ENCODE results near the gene CTNNBIP1. TPM values are rescaled to one million over a fixed set of nuclear protein-coding genes. Genes with fewer than 3 reads are reported as not detected.
A peak's percentile ranks its signal among the peaks of the same experiment; 100 is the strongest.

The CTNNBIP1 gene
- total RNA-seq, 1 experiment from 2014 or later, result 44.4 TPM

- H4K8ac ChIP-seq (replicated peaks; ENCODE audit: insufficient read length, low read depth, low read length), result no peak overlapping the region
- Mint-ChIP-seq H3K4me1 (peaks cover 40 to 48% of the 10 kb centered on the region in 2 experiments), H3K27ac (peak overlapping the region; percentile 74 to 91 (median 90); a peak in 6 of 7 replicates), H3K36me3 (ENCODE audit: insufficient read depth in 1 of 3, low read depth in 3 of 3) (peaks cover 0 to 6% (median 0%) of the 10 kb centered on the region in 3 experiments; a peak in 2 of 7 replicates), H3K4me3 (peak overlapping the region in 1 of 2 experiments; percentile 45; a peak in 1 of 5 replicates), H3K27me3 (ENCODE audit: low read depth) (no peaks in the 10 kb centered on the region), H3K9me3 (no peaks in the 10 kb centered on the region)
- no peaks in the 10 kb centered on the region for H3K9me3 ChIP-seq (ENCODE audit: control insufficient read depth, low read depth, low read length)
- no peak overlapping the region for H3K4me2 ChIP-seq (ENCODE audit: insufficient read depth, insufficient read length, low read length)
- no CpG with 5 or more reads among the region's 8 CpGs for WGBS (ENCODE audit: extremely low coverage, insufficient read length, low lambda C conversion rate)
- TF ChIP-seq CTCF (conservative IDR thresholded peaks at IDR 0.05), result no peak
- peaks cover 9% of the 10 kb centered on the region; the same call in 1 of the 2 replicates for H3K4me1 ChIP-seq (ENCODE audit: insufficient read depth, low read length)
- no peak overlapping the region for H4K91ac ChIP-seq (ENCODE audit: insufficient read length, low read depth, low read length)
- no peak overlapping the region for H3K4ac ChIP-seq (ENCODE audit: low read depth, low read length)
- no peaks in the 10 kb centered on the region for H3K23me2 ChIP-seq (ENCODE audit: insufficient read length, low read depth, low read length, poor library complexity, severe bottlenecking)
- no peaks in the 10 kb centered on the region for H3K27me3 ChIP-seq (ENCODE audit: insufficient read depth, low read length)
- H2AFZ ChIP-seq (ENCODE audit: low read length), result no peak overlapping the region
- H3K27ac ChIP-seq (ENCODE audit: insufficient read length, low read depth, low read length), result no peak overlapping the region
- no peak overlapping the region for H2AK5ac ChIP-seq (ENCODE audit: insufficient read length, low read length)
- H3K14ac ChIP-seq (ENCODE audit: insufficient read depth, low read length), result no peak overlapping the region
- H3K79me2 ChIP-seq (ENCODE audit: insufficient read depth, low read length), result no peaks in the 10 kb centered on the region
- H2BK20ac ChIP-seq (ENCODE audit: low read depth, low read length, poor library complexity, severe bottlenecking), result no peak overlapping the region
- H3T11ph ChIP-seq (ENCODE audit: low read length), result no peak overlapping the region
- DNase-seq, result no peak
- no peak overlapping the region for H3K56ac ChIP-seq (ENCODE audit: insufficient read length, low read depth, low read length)
- H4K5ac ChIP-seq (ENCODE audit: insufficient read length, low read depth, low read length), result no peak overlapping the region
- no peak overlapping the region for H3K18ac ChIP-seq (ENCODE audit: insufficient read length, low read depth, low read length)
- H2BK120ac ChIP-seq (ENCODE audit: low read depth, low read length, poor library complexity, severe bottlenecking), result no peak overlapping the region
- no peak overlapping the region for H3K9ac ChIP-seq (ENCODE audit: extremely low read depth, insufficient read length, low read length)
- H2BK15ac ChIP-seq (ENCODE audit: low read depth, low read length), result no peak overlapping the region
- H3K23ac ChIP-seq (ENCODE audit: insufficient read length, low read depth, low read length), result no peak overlapping the region
- no peaks in the 10 kb centered on the region for H4K20me1 ChIP-seq (ENCODE audit: control insufficient read depth, insufficient read depth, insufficient read length)
- no peak overlapping the region for H2BK12ac ChIP-seq (ENCODE audit: insufficient read length, low read depth, low read length)
- no peak overlapping the region for H2BK5ac ChIP-seq (ENCODE audit: insufficient read length, low read length)
- no peaks in the 10 kb centered on the region for H3K79me1 ChIP-seq (ENCODE audit: insufficient read depth, low read depth, low read length, poor library complexity, severe bottlenecking)
Observed at GRCh38 chr1:9889411-9889810, 20.7 kb downstream of the CTNNBIP1 start.
